ENCODE data around the gene PAPPA2. TPM values are rescaled to one million over a fixed set of nuclear protein-coding genes. Genes with fewer than 3 reads are reported as not detected.

Gene PAPPA2
- total and polyA plus RNA-seq, 10 of the 15 experiments (the other 5 are each of a cell fraction or from before 2014, with no cell fraction given): under 0.01 to 0.06 (median 0.03) TPM; not detected in 7

DNA sequence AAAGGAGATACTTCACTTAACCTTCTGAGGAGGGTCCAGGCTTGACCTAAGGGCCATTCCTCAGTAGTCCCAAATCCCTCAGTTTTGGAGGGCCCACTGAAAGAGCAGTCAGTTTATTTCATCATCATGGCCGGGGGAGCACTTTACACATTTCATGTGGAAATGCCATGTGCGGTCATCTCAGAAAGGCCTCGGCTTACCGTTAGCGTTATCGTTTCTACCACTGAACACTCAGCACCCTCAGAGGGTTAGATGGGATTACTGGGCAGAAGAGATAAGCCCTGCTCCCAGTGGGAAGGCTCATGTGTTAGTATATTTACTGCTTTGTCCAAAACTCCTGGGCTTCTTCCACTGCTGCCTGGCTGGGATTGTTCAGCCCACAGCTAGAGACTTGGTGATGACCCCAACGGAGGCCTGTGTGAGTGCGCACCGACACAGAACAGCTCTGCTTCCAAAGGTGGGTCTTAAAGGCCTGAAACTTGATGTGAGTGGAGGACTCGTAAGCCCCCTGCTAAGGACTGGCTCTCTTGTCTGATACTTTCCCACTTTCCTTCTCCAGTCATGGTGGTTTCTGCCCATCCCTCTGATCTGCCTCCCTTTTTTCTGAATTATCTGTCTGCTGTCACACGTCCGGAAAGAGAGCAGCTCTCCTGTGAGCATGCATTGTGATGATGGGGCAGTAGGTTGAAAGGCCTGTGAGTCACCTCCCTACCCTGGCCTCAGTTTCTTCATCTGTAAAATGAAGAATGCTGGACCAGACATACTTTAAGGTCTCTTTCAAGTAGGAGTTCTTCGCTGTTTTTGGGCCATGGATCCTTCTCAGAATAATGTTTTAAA lies 417.0 kb downstream of the PAPPA2 start:
- Histone ChIP-seq H3K4me1 (ENCODE audit: control insufficient read depth, insufficient read depth, low read length) (no peaks in the 10 kb centered on the region), H3K27me3 (replicated peaks in 1 of 2; ENCODE audit: control insufficient read depth in 2 of 2, insufficient read depth in 2 of 2, low read length in 1 of 2) (peaks cover 0 to 3% of the 10 kb centered on the region in 2 experiments; a peak in 2 of 4 replicates), H3K4me3 (no peak overlapping the region), H4K20me1 (ENCODE audit: control insufficient read depth, insufficient read depth) (no peaks in the 10 kb centered on the region), H3K36me3 (ENCODE audit: control insufficient read depth in 2 of 2, insufficient read depth in 2 of 2, low read length in 1 of 2) (no peaks in the 10 kb centered on the region), H3K9me3 (replicated peaks; ENCODE audit: control insufficient read depth, insufficient read depth, low read length) (no peaks in the 10 kb centered on the region), H3K79me2 (ENCODE audit: control insufficient read depth, insufficient read depth, low read length) (no peaks in the 10 kb centered on the region), H3K9ac (ENCODE audit: control insufficient read depth, insufficient read depth, low read length) (no peak overlapping the region), H2AFZ (ENCODE audit: control insufficient read depth, low read depth, low read length) (no peak overlapping the region), H3K4me2 (ENCODE audit: control insufficient read depth, insufficient read depth) (no peak overlapping the region), H3K27ac (ENCODE audit: control insufficient read depth, insufficient read depth) (no peak overlapping the region)
- DNase-seq (ENCODE audit: low read depth, low spot score): no peak
- intact Hi-C loops (cut with micrococcal nuclease; ENCODE audit: unreplicated experiment): loop anchor here (5.0 kb wide), 1 partner anchor 188 kb away; no protein-coding TSS in a partner anchor
- no peak for ATAC-seq
- POLR2A ChIA-PET: no interaction called here
- FAIRE-seq: no peak
- 64% methylated on average over 13 of the region's 13 CpGs for WGBS (ENCODE audit: insufficient coverage, insufficient replicate concordance, low lambda C conversion rate, missing lambda C conversion rate)
- CTCF ChIA-PET: interaction anchor here (0.6 to 4.9 kb wide), 10 partner anchors 9 to 1066 kb away, joined by 3 to 47 read pairs (median 4); no protein-coding TSS in a partner anchor
- no TSS peak for BruUV-seq (replicated peaks)
- in situ Hi-C loops (cut with MboI): loop anchor here (5.0 to 10.0 kb wide), 2 partner anchors 323 to 505 kb away; no protein-coding TSS in a partner anchor
- RAD21 ChIA-PET (ENCODE audit: unreplicated experiment): interaction anchor here (1.0 to 1.4 kb wide), 2 partner anchors 320 to 321 kb away, joined by 4 to 5 read pairs; no protein-coding TSS in a partner anchor
- SMC1A ChIA-PET (ENCODE audit: uncharacterized antibody, unreplicated experiment): interaction anchor here (2.3 kb wide), 1 partner anchor 320 kb away, joined by 9 read pairs; no protein-coding TSS in a partner anchor
- TF ChIP-seq IKZF1 (conservative IDR thresholded peaks at IDR 0.05): no peak
- TF ChIP-seq SMAD1 (IDR thresholded peaks at IDR 0.05; ENCODE audit: low read depth, partially characterized antibody): no peak
- TF ChIP-seq, protein P1, sequence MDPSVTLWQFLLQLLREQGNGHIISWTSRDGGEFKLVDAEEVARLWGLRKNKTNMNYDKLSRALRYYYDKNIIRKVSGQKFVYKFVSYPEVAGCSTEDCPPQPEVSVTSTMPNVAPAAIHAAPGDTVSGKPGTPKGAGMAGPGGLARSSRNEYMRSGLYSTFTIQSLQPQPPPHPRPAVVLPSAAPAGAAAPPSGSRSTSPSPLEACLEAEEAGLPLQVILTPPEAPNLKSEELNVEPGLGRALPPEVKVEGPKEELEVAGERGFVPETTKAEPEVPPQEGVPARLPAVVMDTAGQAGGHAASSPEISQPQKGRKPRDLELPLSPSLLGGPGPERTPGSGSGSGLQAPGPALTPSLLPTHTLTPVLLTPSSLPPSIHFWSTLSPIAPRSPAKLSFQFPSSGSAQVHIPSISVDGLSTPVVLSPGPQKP (IDR thresholded peaks at IDR 0.05; ENCODE audit: low read depth, low read length): no peak
- TF ChIP-seq, protein P2, sequence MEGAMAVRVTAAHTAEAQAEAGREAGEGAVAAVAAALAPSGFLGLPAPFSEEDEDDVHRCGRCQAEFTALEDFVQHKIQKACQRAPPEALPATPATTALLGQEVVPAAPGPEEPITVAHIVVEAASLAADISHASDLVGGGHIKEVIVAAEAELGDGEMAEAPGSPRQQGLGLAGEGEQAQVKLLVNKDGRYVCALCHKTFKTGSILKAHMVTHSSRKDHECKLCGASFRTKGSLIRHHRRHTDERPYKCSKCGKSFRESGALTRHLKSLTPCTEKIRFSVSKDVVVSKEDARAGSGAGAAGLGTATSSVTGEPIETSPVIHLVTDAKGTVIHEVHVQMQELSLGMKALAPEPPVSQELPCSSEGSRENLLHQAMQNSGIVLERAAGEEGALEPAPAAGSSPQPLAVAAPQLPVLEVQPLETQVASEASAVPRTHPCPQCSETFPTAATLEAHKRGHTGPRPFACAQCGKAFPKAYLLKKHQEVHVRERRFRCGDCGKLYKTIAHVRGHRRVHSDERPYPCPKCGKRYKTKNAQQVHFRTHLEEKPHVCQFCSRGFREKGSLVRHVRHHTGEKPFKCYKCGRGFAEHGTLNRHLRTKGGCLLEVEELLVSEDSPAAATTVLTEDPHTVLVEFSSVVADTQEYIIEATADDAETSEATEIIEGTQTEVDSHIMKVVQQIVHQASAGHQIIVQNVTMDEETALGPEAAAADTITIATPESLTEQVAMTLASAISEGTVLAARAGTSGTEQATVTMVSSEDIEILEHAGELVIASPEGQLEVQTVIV (IDR thresholded peaks at IDR 0.05; ENCODE audit: borderline replicate concordance, partially characterized antibody): no peak
- no peak for TF ChIP-seq FOXM1 (IDR thresholded peaks at IDR 0.05; ENCODE audit: low read depth, low read length)
- TF ChIP-seq NR2C2 (IDR thresholded peaks at IDR 0.05; ENCODE audit: borderline replicate concordance, control insufficient read depth, insufficient read length, low read depth): no peak
- TF ChIP-seq, protein P3, sequence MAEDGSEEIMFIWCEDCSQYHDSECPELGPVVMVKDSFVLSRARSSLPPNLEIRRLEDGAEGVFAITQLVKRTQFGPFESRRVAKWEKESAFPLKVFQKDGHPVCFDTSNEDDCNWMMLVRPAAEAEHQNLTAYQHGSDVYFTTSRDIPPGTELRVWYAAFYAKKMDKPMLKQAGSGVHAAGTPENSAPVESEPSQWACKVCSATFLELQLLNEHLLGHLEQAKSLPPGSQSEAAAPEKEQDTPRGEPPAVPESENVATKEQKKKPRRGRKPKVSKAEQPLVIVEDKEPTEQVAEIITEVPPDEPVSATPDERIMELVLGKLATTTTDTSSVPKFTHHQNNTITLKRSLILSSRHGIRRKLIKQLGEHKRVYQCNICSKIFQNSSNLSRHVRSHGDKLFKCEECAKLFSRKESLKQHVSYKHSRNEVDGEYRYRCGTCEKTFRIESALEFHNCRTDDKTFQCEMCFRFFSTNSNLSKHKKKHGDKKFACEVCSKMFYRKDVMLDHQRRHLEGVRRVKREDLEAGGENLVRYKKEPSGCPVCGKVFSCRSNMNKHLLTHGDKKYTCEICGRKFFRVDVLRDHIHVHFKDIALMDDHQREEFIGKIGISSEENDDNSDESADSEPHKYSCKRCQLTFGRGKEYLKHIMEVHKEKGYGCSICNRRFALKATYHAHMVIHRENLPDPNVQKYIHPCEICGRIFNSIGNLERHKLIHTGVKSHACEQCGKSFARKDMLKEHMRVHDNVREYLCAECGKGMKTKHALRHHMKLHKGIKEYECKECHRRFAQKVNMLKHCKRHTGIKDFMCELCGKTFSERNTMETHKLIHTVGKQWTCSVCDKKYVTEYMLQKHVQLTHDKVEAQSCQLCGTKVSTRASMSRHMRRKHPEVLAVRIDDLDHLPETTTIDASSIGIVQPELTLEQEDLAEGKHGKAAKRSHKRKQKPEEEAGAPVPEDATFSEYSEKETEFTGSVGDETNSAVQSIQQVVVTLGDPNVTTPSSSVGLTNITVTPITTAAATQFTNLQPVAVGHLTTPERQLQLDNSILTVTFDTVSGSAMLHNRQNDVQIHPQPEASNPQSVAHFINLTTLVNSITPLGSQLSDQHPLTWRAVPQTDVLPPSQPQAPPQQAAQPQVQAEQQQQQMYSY (CRISPR knock-in tag; IDR thresholded peaks at IDR 0.05): no peak
- TF ChIP-seq POU2F2 (IDR thresholded peaks at IDR 0.05; ENCODE audit: borderline replicate concordance, low read depth, low read length): no peak
- TF ChIP-seq POLR2A (IDR thresholded peaks at IDR 0.05; ENCODE audit: low read depth, low read length): no peak
- TF ChIP-seq POLR2AphosphoS2 (IDR thresholded peaks at IDR 0.05; ENCODE audit: low read depth, low read length): no peak
- no peak for TF ChIP-seq DPF2 (IDR thresholded peaks at IDR 0.05)
- TF ChIP-seq ZNF622 (IDR thresholded peaks at IDR 0.05): no peak
- TF ChIP-seq CBX3 (IDR thresholded peaks at IDR 0.05; ENCODE audit: borderline replicate concordance, low read depth): no peak
- no peak for TF ChIP-seq RCOR1 (conservative IDR thresholded peaks at IDR 0.05; ENCODE audit: low read depth, low read length)
- TF ChIP-seq CBFB (IDR thresholded peaks at IDR 0.05; ENCODE audit: low read depth): no peak
- no peak for TF ChIP-seq BACH1 (IDR thresholded peaks at IDR 0.05; ENCODE audit: borderline replicate concordance)
